Gastroesophageal sphincter (tissue), 4 donors: ENCODE measurements around the gene KRTAP5-6. TPM values are rescaled to one million over a fixed set of nuclear protein-coding genes. Genes with fewer than 3 reads are reported as not detected.

Source experiments
- ATAC-seq: fragments of 150-250 bp; one replicate; pipeline ENCODE4 v1.9.1; 2016; ENCODE audit warnings: mild to moderate bottlenecking, moderate library complexity
- H3K27ac ChIP-seq, 4 donors: fragments of 200-600 bp; sonication (generic) in 3 of 4; 1 replicate in 3 of 4; 2 replicates in 1 of 4; pipeline ENCODE4 v1.5.1; 2016 to 2019
- H3K27me3 ChIP-seq: fragments of 200-600 bp; sonication (generic); one replicate; pipeline ENCODE4 v1.5.1; 2019
- H3K36me3 ChIP-seq, 2 donors: fragments of 200-600 bp; sonication (generic); one replicate each; pipeline ENCODE4 v1.5.1; 2019; ENCODE audit warnings: control low read depth in 1 of 2
- H3K4me1 ChIP-seq, 3 donors: fragments of 200-600 bp; sonication (generic); 1 replicate in 2 of 3; 2 replicates in 1 of 3; pipeline ENCODE4 v1.5.1; 2016 to 2019; ENCODE audit warnings: control low read depth in 2 of 3
- H3K4me3 ChIP-seq, 2 donors: fragments of 200-600 bp; sonication (generic); one replicate each; pipeline ENCODE4 v1.5.1; 2019; ENCODE audit warnings: mild to moderate bottlenecking in 1 of 2, moderate library complexity in 1 of 2
- H3K9me3 ChIP-seq, 3 donors: fragments of 200-600 bp; sonication (generic); one replicate each; pipeline ENCODE4 v1.5.1; 2017 to 2019; ENCODE audit warnings: control low read depth in 2 of 3
- EP300 ChIP-seq: sonication (generic); formaldehyde crosslinking; IDR thresholded peaks from one replicate; pipeline ENCODE4 v1.6.1; 2017; ENCODE audit warnings: antibody characterized with exemption, mild to moderate bottlenecking
- POLR2A ChIP-seq, 2 donors: fragments of 450-650 bp; IDR thresholded peaks; one replicate each; pipeline ENCODE4 v1.6.1; 2017; ENCODE audit warnings: antibody characterized with exemption in 2 of 2, mild to moderate bottlenecking in 2 of 2, moderate library complexity in 1 of 2
- POLR2AphosphoS5 ChIP-seq: sonication (generic); formaldehyde crosslinking; IDR thresholded peaks from one replicate; pipeline ENCODE4 v1.6.1; 2017; ENCODE audit warnings: antibody characterized with exemption
- WGBS, 2 donors: methylation state at CpG; one replicate each; pipeline ENCODE4 v1.1.5; 2018; ENCODE audit warnings: low coverage in 1 of 2; 5-methylcytosine and 5-hydroxymethylcytosine counted together
- total RNA-seq, 4 donors: library from RNA; depleted of rRNA; stranded (reverse); fragments of >200 nt; gene quantifications; one replicate each; pipeline ENCODE4 v1.1.0, GENCODE V29; 2016
- TF ChIP-seq, protein P1 (sequence below), 4 experiments: fragments of 200-600 bp in 2 of 4; fragments of 450-650 bp in 2 of 4; sonication (generic) in 1 of 4; IDR thresholded peaks; one replicate each; pipeline ENCODE4 v1.5.1; 2017 to 2019; ENCODE audit warnings: antibody characterized with exemption in 4 of 4, mild to moderate bottlenecking in 2 of 4, moderate library complexity in 2 of 4

The KRTAP5-6 gene
- total RNA-seq, 4 donors from 2014 or later, result not detected

- no peak for ATAC-seq
- peaks cover 0 to 8% (median 0%) of the 10 kb centered on the region in 3 donors for H3K4me1 ChIP-seq
- H3K4me3 ChIP-seq, result no peak overlapping the region
- H3K36me3 ChIP-seq, result no peaks in the 10 kb centered on the region
- no peak overlapping the region for H3K27ac ChIP-seq
- WGBS, 2 donors, result 53 to 68% methylated on average over 4 to 8 of the region's 14 CpGs
- TF ChIP-seq EP300 (no peak), POLR2AphosphoS5 (no peak), POLR2A (IDR thresholded peaks at IDR 0.05) (no peak)
- TF ChIP-seq, protein P1, sequence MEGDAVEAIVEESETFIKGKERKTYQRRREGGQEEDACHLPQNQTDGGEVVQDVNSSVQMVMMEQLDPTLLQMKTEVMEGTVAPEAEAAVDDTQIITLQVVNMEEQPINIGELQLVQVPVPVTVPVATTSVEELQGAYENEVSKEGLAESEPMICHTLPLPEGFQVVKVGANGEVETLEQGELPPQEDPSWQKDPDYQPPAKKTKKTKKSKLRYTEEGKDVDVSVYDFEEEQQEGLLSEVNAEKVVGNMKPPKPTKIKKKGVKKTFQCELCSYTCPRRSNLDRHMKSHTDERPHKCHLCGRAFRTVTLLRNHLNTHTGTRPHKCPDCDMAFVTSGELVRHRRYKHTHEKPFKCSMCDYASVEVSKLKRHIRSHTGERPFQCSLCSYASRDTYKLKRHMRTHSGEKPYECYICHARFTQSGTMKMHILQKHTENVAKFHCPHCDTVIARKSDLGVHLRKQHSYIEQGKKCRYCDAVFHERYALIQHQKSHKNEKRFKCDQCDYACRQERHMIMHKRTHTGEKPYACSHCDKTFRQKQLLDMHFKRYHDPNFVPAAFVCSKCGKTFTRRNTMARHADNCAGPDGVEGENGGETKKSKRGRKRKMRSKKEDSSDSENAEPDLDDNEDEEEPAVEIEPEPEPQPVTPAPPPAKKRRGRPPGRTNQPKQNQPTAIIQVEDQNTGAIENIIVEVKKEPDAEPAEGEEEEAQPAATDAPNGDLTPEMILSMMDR (IDR thresholded peaks at IDR 0.05), result no peak
- peaks cover 0 to 22% (median 0%) of the 10 kb centered on the region in 3 donors for H3K9me3 ChIP-seq
- H3K27me3 ChIP-seq, result peaks cover 100% of the 10 kb centered on the region
Observed at GRCh38 chr11:1733009-1733715, 36.2 kb downstream of the KRTAP5-6 start.

GRCh38 chr11:1733716-1734640, 37.0 kb downstream of the KRTAP5-6 start:
- Histone ChIP-seq H3K36me3 (no peaks in the 10 kb centered on the region), H3K27me3 (peaks cover 100% of the 10 kb centered on the region), H3K27ac (no peak overlapping the region), H3K4me1 (peaks cover 0 to 8% (median 0%) of the 10 kb centered on the region in 3 donors), H3K9me3 (peaks cover 0 to 22% (median 0%) of the 10 kb centered on the region in 3 donors), H3K4me3 (no peak overlapping the region)
- WGBS, 2 donors, result 67 to 79% methylated on average over 3 to 12 of the region's 28 CpGs
- TF ChIP-seq POLR2A (IDR thresholded peaks at IDR 0.05) (no peak), EP300 (no peak), POLR2AphosphoS5 (no peak)
- TF ChIP-seq, protein P1 (IDR thresholded peaks at IDR 0.05), result no peak
- ATAC-seq, result no peak

GRCh38 chr11:1734641-1735081, 37.7 kb downstream of the KRTAP5-6 start:
- WGBS, 2 donors, result 30% methylated on average over 2 of the region's 10 CpGs; no CpG with 5 or more reads in 1 of the 2 donors
- Histone ChIP-seq H3K36me3 (no peaks in the 10 kb centered on the region), H3K4me3 (no peak overlapping the region), H3K4me1 (peaks cover 0 to 8% (median 0%) of the 10 kb centered on the region in 3 donors), H3K27ac (no peak overlapping the region), H3K9me3 (peaks cover 0 to 22% (median 0%) of the 10 kb centered on the region in 3 donors), H3K27me3 (peaks cover 100% of the 10 kb centered on the region)
- TF ChIP-seq, protein P1 (IDR thresholded peaks at IDR 0.05), result no peak
- no peak for TF ChIP-seq POLR2A (IDR thresholded peaks at IDR 0.05)
- no peak for TF ChIP-seq POLR2AphosphoS5
- no peak for TF ChIP-seq EP300
- no peak for ATAC-seq

GRCh38 chr11:1735271-1735670, 38.3 kb downstream of the KRTAP5-6 start:
- Histone ChIP-seq H3K27me3 (peaks cover 98% of the 10 kb centered on the region), H3K36me3 (no peaks in the 10 kb centered on the region)
- WGBS, 2 donors, result 75 to 88% methylated on average over 5 to 6 of the region's 16 CpGs

More at GRCh38 chr11:1735271-1735670, 38.3 kb downstream of the KRTAP5-6 start:
- Histone ChIP-seq H3K4me3 (no peak overlapping the region), H3K27ac (no peak overlapping the region), H3K9me3 (peaks cover 0 to 22% (median 0%) of the 10 kb centered on the region in 3 donors), H3K4me1 (peaks cover 0 to 8% (median 0%) of the 10 kb centered on the region in 3 donors)
- TF ChIP-seq EP300 (no peak), POLR2A (IDR thresholded peaks at IDR 0.05) (no peak), POLR2AphosphoS5 (no peak)
- TF ChIP-seq, protein P1 (IDR thresholded peaks at IDR 0.05), result no peak
- ATAC-seq, result no peak
